GM23338 (cell line): Measurements from ENCODE around the gene ANP32D. TPM values are rescaled to one million over a fixed set of nuclear protein-coding genes. Genes with fewer than 3 reads are reported as not detected.

ENCODE experiments used
- ATAC-seq: fragments of 200-7000 bp; cut with Tn5 transposase; 3 replicates; pipeline ENCODE4 v1.9.1; 2020
- DNase-seq: peaks from one replicate; pipeline ENCODE4 v3.0.0-alpha.2; 2015; ENCODE audit warnings: low spot score
- H2AFZ ChIP-seq: fragments of 200-600 bp; sonication (generic); 2 replicates; pipeline ENCODE4 v1.8.0; 2016; ENCODE audit warnings: antibody characterized with exemption, mild to moderate bottlenecking, moderate library complexity
- H3F3A ChIP-seq: fragments of 200-600 bp; sonication (generic); replicated peaks from 2 replicates; pipeline ENCODE4 v1.8.0; 2017; ENCODE audit warnings: antibody characterized with exemption, mixed run types, low read depth
- H3K27ac ChIP-seq: fragments of 200-600 bp; sonication (generic); 2 replicates; pipeline ENCODE4 v1.6.1; 2016; ENCODE audit warnings: low read depth
- H3K27me3 ChIP-seq: fragments of 200-600 bp; sonication (generic); 2 replicates; pipeline ENCODE4 v1.8.0; 2016; ENCODE audit warnings: mild to moderate bottlenecking, mixed run types, moderate library complexity; ENCODE audit not compliant: insufficient read depth
- H3K36me3 ChIP-seq: fragments of 200-600 bp; sonication (generic); 2 replicates; pipeline ENCODE4 v1.8.0; 2016; ENCODE audit warnings: mild to moderate bottlenecking; ENCODE audit not compliant: insufficient read depth
- H3K4me1 ChIP-seq: fragments of 200-600 bp; sonication (generic); 2 replicates; pipeline ENCODE4 v1.8.0; 2016; ENCODE audit warnings: mild to moderate bottlenecking, moderate library complexity; ENCODE audit not compliant: insufficient read depth
- H3K4me2 ChIP-seq: fragments of 200-600 bp; sonication (generic); 2 replicates; pipeline ENCODE4 v1.7.1; 2017; ENCODE audit warnings: mixed run types
- H3K4me3 ChIP-seq: fragments of 200-600 bp; sonication (generic); 2 replicates; pipeline ENCODE4 v1.6.1; 2016; ENCODE audit warnings: mixed run types
- H3K79me2 ChIP-seq: fragments of 200-600 bp; sonication (generic); replicated peaks from 2 replicates; pipeline ENCODE4 v1.8.0; 2017; ENCODE audit warnings: mild to moderate bottlenecking; ENCODE audit not compliant: insufficient read depth
- H3K9me2 ChIP-seq: fragments of 200-600 bp; sonication (generic); 2 replicates; pipeline ENCODE4 v1.8.0; 2017; ENCODE audit not compliant: insufficient read depth
- H4K20me1 ChIP-seq: fragments of 200-600 bp; sonication (generic); replicated peaks from 2 replicates; pipeline ENCODE4 v1.8.0; 2017; ENCODE audit warnings: mild to moderate bottlenecking; ENCODE audit not compliant: insufficient read depth
- H3K27ac Mint-ChIP-seq: 2 replicates; pipeline ENCODE4 v1.8.0; 2020; ENCODE audit warnings: inconsistent platforms, mild to moderate bottlenecking, moderate library complexity, mixed read lengths
- H3K27me3 Mint-ChIP-seq: 3 replicates; pipeline ENCODE4 v1.8.0; 2022; ENCODE audit warnings: low read depth, mild to moderate bottlenecking, moderate library complexity, mixed read lengths, inconsistent platforms; ENCODE audit not compliant: insufficient read depth, poor library complexity
- H3K36me3 Mint-ChIP-seq: 3 replicates; pipeline ENCODE4 v1.8.0; 2021; ENCODE audit warnings: low read depth, mild to moderate bottlenecking, inconsistent platforms, moderate library complexity, mixed read lengths
- H3K4me1 Mint-ChIP-seq: 3 replicates; pipeline ENCODE4 v1.8.0; 2020; ENCODE audit warnings: mild to moderate bottlenecking, inconsistent platforms, mixed read lengths
- H3K4me3 Mint-ChIP-seq: 3 replicates; pipeline ENCODE4 v1.8.0; 2021; ENCODE audit warnings: moderate library complexity, mild to moderate bottlenecking, inconsistent platforms, mixed read lengths
- H3K9me3 Mint-ChIP-seq: 3 replicates; pipeline ENCODE4 v1.8.0; 2020; ENCODE audit warnings: moderate library complexity, mild to moderate bottlenecking, inconsistent platforms, mixed read lengths
- CREB1 ChIP-seq: fragments of 250-450 bp; sonication (Bioruptor Pico); IDR thresholded peaks from 2 replicates; pipeline ENCODE4 v1.5.0; 2020; ENCODE audit warnings: low read depth, mild to moderate bottlenecking, moderate library complexity
- CTCF ChIP-seq, 2 experiments: fragments of 200-600 bp in 1 of 2; sonication (generic) in 1 of 2; conservative IDR thresholded peaks; 2 replicates each; pipeline versions ENCODE4 v1.5.1 to v1.6.1; 2016 to 2017; ENCODE audit warnings: antibody characterized with exemption in 2 of 2, low read depth in 2 of 2, mild to moderate bottlenecking in 2 of 2, moderate library complexity in 1 of 2
- EZH2 ChIP-seq: fragments of 200-600 bp; sonication (generic); IDR thresholded peaks from one replicate; pipeline ENCODE4 v1.8.0; 2017; ENCODE audit warnings: antibody characterized with exemption, mild to moderate bottlenecking, low read depth; ENCODE audit not compliant: unreplicated experiment
- EZH2phosphoT487 ChIP-seq: fragments of 200-600 bp; sonication (generic); IDR thresholded peaks from one replicate; pipeline ENCODE4 v1.8.1; 2018; ENCODE audit warnings: antibody characterized with exemption; ENCODE audit not compliant: unreplicated experiment
- JUNB ChIP-seq: IDR thresholded peaks from one replicate; pipeline ENCODE4 v1.6.1; 2016; ENCODE audit warnings: antibody characterized with exemption; ENCODE audit not compliant: unreplicated experiment
- NANOG ChIP-seq: IDR thresholded peaks from 2 replicates; pipeline ENCODE4 v1.6.1; 2016; ENCODE audit warnings: antibody characterized with exemption, borderline replicate concordance
- POLR2AphosphoS5 ChIP-seq: IDR thresholded peaks from 2 replicates; pipeline ENCODE4 v1.6.1; 2016; ENCODE audit warnings: antibody characterized with exemption, low read depth
- STAT1 ChIP-seq: IDR thresholded peaks from one replicate; pipeline ENCODE4 v1.6.1; 2016; ENCODE audit warnings: antibody characterized with exemption; ENCODE audit not compliant: unreplicated experiment
- ZNF114 ChIP-seq: fragments of 250-450 bp; sonication (Bioruptor Pico); IDR thresholded peaks from 2 replicates; pipeline ENCODE4 v1.5.0; 2020; ENCODE audit warnings: mild to moderate bottlenecking, moderate library complexity
- ZNF331 ChIP-seq: fragments of 250-450 bp; sonication (Bioruptor Pico); IDR thresholded peaks from 2 replicates; pipeline ENCODE4 v1.5.0; 2020; ENCODE audit warnings: low read depth, mild to moderate bottlenecking, moderate library complexity
- polyA plus RNA-seq: library from polyadenylated mRNA; unstranded; fragments of >200 nt; fragmentation: Nextera tagmentation; extraction: Ambion mirVana; gene quantifications from 2 replicates; pipeline ENCODE4 v1.2.1, GENCODE V29; 2016
- total RNA-seq: library from RNA; depleted of rRNA; stranded (reverse); fragments of >200 nt; shearing (Covaris generic); gene quantifications from 2 replicates; pipeline ENCODE4 v1.2.3, GENCODE V29; 2014
- TF ChIP-seq, protein P1 (sequence below): IDR thresholded peaks from one replicate; pipeline ENCODE4 v1.6.1; 2018; ENCODE audit warnings: antibody characterized with exemption; ENCODE audit not compliant: unreplicated experiment
- TF ChIP-seq, protein P2 (sequence below): fragments of 250-450 bp; sonication (Bioruptor Pico); IDR thresholded peaks from 2 replicates; pipeline ENCODE4 v1.5.0; 2020; ENCODE audit warnings: mild to moderate bottlenecking, moderate library complexity
- TF ChIP-seq, protein P3 (sequence below): IDR thresholded peaks from 2 replicates; pipeline ENCODE4 v1.6.1; 2016; ENCODE audit warnings: antibody characterized with exemption

Gene ANP32D
- total and polyA plus RNA-seq, 2 experiments from 2014 or later, result not detected

DNA sequence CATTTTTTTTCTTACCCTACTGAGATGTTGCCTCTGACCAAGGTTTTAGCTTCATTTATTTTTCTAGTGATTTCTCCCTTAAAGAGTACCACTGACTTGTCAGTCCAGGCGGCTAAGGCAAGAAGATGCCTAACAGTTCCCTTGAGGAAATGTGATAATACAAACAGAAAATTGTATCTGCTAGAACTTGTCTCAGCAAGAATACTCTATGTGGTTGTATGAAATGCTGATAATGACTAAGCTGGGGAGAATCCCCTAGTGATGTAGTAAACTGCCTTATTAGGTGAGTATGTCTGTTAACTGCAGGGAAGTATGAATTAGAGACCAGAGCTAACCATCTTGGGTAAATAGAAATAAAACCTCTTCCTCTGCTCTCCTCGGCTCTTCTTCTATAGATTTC, 16.7 kb downstream of the ANP32D start:
- no peaks in the 10 kb centered on the region for H4K20me1 ChIP-seq
- no peak overlapping the region for H3K4me3 ChIP-seq
- Mint-ChIP-seq H3K27me3 (peaks cover 3% of the 10 kb centered on the region), H3K27ac (no peak overlapping the region), H3K36me3 (no peaks in the 10 kb centered on the region), H3K4me3 (no peak overlapping the region), H3K4me1 (no peaks in the 10 kb centered on the region), H3K9me3 (no peaks in the 10 kb centered on the region; the same call in 2 of the 3 replicates)
- no peak overlapping the region for H3K4me2 ChIP-seq
- no peaks in the 10 kb centered on the region; the same call in 1 of the 2 replicates for H3K9me2 ChIP-seq
- no peak overlapping the region for H2AFZ ChIP-seq
- no peaks in the 10 kb centered on the region for H3K36me3 ChIP-seq
- no peak overlapping the region for H3K27ac ChIP-seq
- H3K79me2 ChIP-seq, result no peaks in the 10 kb centered on the region
- no peaks in the 10 kb centered on the region for H3K4me1 ChIP-seq
- TF ChIP-seq NANOG, result no peak
- TF ChIP-seq ZNF331 (CRISPR knock-in tag), result no peak
- TF ChIP-seq ZNF114 (CRISPR knock-in tag), result no peak
- no peak for TF ChIP-seq STAT1
- TF ChIP-seq EZH2phosphoT487, result no peak
- TF ChIP-seq JUNB, result no peak
- TF ChIP-seq, protein P1, sequence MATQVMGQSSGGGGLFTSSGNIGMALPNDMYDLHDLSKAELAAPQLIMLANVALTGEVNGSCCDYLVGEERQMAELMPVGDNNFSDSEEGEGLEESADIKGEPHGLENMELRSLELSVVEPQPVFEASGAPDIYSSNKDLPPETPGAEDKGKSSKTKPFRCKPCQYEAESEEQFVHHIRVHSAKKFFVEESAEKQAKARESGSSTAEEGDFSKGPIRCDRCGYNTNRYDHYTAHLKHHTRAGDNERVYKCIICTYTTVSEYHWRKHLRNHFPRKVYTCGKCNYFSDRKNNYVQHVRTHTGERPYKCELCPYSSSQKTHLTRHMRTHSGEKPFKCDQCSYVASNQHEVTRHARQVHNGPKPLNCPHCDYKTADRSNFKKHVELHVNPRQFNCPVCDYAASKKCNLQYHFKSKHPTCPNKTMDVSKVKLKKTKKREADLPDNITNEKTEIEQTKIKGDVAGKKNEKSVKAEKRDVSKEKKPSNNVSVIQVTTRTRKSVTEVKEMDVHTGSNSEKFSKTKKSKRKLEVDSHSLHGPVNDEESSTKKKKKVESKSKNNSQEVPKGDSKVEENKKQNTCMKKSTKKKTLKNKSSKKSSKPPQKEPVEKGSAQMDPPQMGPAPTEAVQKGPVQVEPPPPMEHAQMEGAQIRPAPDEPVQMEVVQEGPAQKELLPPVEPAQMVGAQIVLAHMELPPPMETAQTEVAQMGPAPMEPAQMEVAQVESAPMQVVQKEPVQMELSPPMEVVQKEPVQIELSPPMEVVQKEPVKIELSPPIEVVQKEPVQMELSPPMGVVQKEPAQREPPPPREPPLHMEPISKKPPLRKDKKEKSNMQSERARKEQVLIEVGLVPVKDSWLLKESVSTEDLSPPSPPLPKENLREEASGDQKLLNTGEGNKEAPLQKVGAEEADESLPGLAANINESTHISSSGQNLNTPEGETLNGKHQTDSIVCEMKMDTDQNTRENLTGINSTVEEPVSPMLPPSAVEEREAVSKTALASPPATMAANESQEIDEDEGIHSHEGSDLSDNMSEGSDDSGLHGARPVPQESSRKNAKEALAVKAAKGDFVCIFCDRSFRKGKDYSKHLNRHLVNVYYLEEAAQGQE, result no peak
- TF ChIP-seq, protein P2, sequence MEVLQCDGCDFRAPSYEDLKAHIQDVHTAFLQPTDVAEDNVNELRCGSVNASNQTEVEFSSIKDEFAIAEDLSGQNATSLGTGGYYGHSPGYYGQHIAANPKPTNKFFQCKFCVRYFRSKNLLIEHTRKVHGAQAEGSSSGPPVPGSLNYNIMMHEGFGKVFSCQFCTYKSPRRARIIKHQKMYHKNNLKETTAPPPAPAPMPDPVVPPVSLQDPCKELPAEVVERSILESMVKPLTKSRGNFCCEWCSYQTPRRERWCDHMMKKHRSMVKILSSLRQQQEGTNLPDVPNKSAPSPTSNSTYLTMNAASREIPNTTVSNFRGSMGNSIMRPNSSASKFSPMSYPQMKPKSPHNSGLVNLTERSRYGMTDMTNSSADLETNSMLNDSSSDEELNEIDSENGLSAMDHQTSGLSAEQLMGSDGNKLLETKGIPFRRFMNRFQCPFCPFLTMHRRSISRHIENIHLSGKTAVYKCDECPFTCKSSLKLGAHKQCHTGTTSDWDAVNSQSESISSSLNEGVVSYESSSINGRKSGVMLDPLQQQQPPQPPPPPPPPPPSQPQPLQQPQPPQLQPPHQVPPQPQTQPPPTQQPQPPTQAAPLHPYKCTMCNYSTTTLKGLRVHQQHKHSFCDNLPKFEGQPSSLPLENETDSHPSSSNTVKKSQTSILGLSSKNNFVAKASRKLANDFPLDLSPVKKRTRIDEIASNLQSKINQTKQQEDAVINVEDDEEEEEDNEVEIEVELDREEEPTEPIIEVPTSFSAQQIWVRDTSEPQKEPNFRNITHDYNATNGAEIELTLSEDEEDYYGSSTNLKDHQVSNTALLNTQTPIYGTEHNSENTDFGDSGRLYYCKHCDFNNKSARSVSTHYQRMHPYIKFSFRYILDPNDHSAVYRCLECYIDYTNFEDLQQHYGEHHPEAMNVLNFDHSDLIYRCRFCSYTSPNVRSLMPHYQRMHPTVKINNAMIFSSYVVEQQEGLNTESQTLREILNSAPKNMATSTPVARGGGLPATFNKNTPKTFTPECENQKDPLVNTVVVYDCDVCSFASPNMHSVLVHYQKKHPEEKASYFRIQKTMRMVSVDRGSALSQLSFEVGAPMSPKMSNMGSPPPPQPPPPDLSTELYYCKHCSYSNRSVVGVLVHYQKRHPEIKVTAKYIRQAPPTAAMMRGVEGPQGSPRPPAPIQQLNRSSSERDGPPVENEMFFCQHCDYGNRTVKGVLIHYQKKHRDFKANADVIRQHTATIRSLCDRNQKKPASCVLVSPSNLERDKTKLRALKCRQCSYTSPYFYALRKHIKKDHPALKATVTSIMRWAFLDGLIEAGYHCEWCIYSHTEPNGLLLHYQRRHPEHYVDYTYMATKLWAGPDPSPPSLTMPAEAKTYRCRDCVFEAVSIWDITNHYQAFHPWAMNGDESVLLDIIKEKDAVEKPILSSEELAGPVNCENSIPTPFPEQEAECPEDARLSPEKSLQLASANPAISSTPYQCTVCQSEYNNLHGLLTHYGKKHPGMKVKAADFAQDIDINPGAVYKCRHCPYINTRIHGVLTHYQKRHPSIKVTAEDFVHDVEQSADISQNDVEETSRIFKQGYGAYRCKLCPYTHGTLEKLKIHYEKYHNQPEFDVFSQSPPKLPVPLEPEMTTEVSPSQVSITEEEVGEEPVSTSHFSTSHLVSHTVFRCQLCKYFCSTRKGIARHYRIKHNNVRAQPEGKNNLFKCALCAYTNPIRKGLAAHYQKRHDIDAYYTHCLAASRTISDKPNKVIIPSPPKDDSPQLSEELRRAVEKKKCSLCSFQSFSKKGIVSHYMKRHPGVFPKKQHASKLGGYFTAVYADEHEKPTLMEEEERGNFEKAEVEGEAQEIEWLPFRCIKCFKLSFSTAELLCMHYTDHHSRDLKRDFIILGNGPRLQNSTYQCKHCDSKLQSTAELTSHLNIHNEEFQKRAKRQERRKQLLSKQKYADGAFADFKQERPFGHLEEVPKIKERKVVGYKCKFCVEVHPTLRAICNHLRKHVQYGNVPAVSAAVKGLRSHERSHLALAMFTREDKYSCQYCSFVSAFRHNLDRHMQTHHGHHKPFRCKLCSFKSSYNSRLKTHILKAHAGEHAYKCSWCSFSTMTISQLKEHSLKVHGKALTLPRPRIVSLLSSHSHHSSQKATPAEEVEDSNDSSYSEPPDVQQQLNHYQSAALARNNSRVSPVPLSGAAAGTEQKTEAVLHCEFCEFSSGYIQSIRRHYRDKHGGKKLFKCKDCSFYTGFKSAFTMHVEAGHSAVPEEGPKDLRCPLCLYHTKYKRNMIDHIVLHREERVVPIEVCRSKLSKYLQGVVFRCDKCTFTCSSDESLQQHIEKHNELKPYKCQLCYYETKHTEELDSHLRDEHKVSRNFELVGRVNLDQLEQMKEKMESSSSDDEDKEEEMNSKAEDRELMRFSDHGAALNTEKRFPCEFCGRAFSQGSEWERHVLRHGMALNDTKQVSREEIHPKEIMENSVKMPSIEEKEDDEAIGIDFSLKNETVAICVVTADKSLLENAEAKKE, result no peak
- TF ChIP-seq, protein P3, sequence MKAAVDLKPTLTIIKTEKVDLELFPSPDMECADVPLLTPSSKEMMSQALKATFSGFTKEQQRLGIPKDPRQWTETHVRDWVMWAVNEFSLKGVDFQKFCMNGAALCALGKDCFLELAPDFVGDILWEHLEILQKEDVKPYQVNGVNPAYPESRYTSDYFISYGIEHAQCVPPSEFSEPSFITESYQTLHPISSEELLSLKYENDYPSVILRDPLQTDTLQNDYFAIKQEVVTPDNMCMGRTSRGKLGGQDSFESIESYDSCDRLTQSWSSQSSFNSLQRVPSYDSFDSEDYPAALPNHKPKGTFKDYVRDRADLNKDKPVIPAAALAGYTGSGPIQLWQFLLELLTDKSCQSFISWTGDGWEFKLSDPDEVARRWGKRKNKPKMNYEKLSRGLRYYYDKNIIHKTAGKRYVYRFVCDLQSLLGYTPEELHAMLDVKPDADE, result no peak
- TF ChIP-seq CTCF (conservative IDR thresholded peaks at IDR 0.05; ENCODE audit: low read depth in 2 of 2), result no peak
- no peak for TF ChIP-seq POLR2AphosphoS5
- TF ChIP-seq EZH2, result no peak
- no peak for TF ChIP-seq CREB1 (CRISPR knock-in tag)
- no peak for ATAC-seq
- no peaks in the 10 kb centered on the region for H3F3A ChIP-seq
- DNase-seq, result no peak
- H3K27me3 ChIP-seq, result no peaks in the 10 kb centered on the region
